GM19023 (cell line): ENCODE results near the gene TRIM66.

Experiments
- ATAC-seq: cut with Tn5 transposase; IDR thresholded peaks from one replicate; pipeline ENCODE4 v1.9.1; 2021; ENCODE audit warnings: mild to moderate bottlenecking, moderate library complexity; ENCODE audit not compliant: unreplicated experiment

TRIM66 gene

DNA sequence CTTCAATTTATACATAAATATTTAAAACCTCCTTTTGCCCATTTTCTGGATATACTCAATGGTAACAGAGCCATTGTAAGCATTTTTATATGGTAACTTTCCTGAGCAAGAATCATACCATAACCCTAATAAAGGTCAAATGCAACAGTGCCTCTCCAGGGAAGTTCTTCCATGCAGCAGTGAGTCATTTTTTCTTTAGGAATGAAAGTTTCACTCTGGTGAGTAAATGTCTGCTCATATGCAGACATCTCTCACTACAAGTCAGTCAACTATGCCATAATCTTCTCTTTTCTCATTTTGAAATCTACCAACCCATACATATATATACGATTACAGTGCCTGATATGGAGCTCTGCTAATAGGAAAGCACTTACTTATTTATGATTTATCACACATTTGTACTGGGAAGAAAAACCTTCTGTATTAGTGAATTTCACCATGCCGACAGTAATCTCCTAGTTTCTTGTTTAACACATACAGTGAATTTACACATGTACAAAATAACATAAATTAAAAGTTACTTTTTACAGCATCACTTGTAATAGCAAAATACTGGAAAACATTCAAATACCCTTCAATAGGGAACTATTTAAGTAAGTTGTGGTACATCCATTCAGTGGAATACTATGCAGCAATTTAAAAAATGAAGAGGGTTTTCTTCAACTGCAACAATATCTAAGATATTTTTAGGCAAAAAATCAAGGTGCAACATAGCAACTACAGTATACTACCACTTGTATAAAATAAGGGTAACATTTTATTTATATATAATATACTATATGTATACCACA, 104.5 kb downstream of the TRIM66 start:
- ATAC-seq = no peak

DNA sequence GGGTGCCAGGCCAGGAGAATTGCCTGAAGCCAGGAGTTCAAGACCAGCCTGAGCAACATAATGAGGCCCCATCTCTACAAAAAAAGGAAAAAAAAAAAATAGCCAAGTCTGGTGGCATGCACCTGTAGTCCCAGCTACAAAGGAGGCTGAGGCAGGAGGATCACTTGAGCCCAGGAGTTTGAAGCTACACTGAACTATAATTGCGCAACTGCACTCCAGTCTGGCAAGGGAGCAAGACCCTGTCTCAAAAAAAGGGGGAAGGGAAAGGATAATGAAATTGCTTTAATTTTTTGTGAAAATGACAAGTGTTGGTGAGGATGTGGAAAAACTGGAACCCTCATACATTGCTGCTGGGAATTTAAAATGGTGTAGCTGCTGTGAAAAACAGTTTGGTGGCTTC, 107.7 kb downstream of the TRIM66 start:
- ATAC-seq = no peak

- no peak for ATAC-seq
Observed at GRCh38 chr11:8573777-8574176, 108.7 kb downstream of the TRIM66 start.

- no peak for ATAC-seq
Observed at GRCh38 chr11:8567602-8568198, 114.8 kb downstream of the TRIM66 start.

GRCh38 chr11:8566613-8567210, 115.8 kb downstream of the TRIM66 start:
- ATAC-seq = no peak

GRCh38 chr11:8564526-8564925, 117.9 kb downstream of the TRIM66 start:
- ATAC-seq = no peak
